DOHH2 (cell line): ENCODE results near the gene GDPD2.
A peak's percentile ranks its signal among the peaks of the same experiment; 100 is the strongest.

Source experiments
- H3F3A ChIP-seq: fragments of 200-600 bp; sonication (generic), shearing (Covaris generic); 2 replicates; pipeline ENCODE4 v1.6.0; 2016; ENCODE audit warnings: antibody characterized with exemption, mild to moderate bottlenecking; ENCODE audit not compliant: control insufficient read depth, insufficient read depth
- H3K27ac ChIP-seq: fragments of 200-600 bp; sonication (generic); 2 replicates; pipeline ENCODE4 v1.5.1; 2014; ENCODE audit warnings: low read depth, mild to moderate bottlenecking, low read length, moderate library complexity
- H3K27me3 ChIP-seq: fragments of 200-600 bp; sonication (generic); 2 replicates; pipeline ENCODE4 v1.6.1; 2014; ENCODE audit warnings: mild to moderate bottlenecking, low read length, mixed read lengths; ENCODE audit not compliant: control insufficient read depth
- H3K36me3 ChIP-seq: fragments of 200-600 bp; sonication (generic); 2 replicates; pipeline ENCODE4 v1.6.1; 2014; ENCODE audit warnings: mild to moderate bottlenecking, low read length, moderate library complexity, mixed read lengths; ENCODE audit not compliant: control insufficient read depth
- H3K4me1 ChIP-seq: fragments of 200-600 bp; sonication (generic); 2 replicates; pipeline ENCODE4 v1.6.1; 2014; ENCODE audit warnings: mild to moderate bottlenecking, low read length, mixed read lengths; ENCODE audit not compliant: control insufficient read depth
- H3K4me2 ChIP-seq: fragments of 200-600 bp; sonication (generic); 2 replicates; pipeline ENCODE4 v1.6.0; 2014; ENCODE audit warnings: mild to moderate bottlenecking, low read length, moderate library complexity
- H3K4me3 ChIP-seq: fragments of 200-600 bp; sonication (generic); 2 replicates; pipeline ENCODE4 v1.5.1; 2014; ENCODE audit warnings: mild to moderate bottlenecking, low read length, mixed read lengths
- H3K79me2 ChIP-seq: fragments of 200-600 bp; sonication (generic); 2 replicates; pipeline ENCODE4 v1.6.1; 2014; ENCODE audit warnings: mild to moderate bottlenecking, low read length, mixed read lengths; ENCODE audit not compliant: control insufficient read depth
- H3K9me2 ChIP-seq: fragments of 200-600 bp; sonication (generic); replicated peaks from 2 replicates; pipeline ENCODE4 v1.6.1; 2014; ENCODE audit warnings: mild to moderate bottlenecking, low read length, mixed read lengths; ENCODE audit not compliant: control insufficient read depth
- H3K9me3 ChIP-seq: fragments of 200-600 bp; sonication (generic); 2 replicates; pipeline ENCODE4 v1.6.1; 2014; ENCODE audit warnings: antibody characterized with exemption, low read length, mixed read lengths; ENCODE audit not compliant: control insufficient read depth, insufficient read depth
- H4K20me1 ChIP-seq: fragments of 200-600 bp; sonication (generic); 2 replicates; pipeline ENCODE4 v1.6.0; 2014; ENCODE audit warnings: low read depth, mild to moderate bottlenecking, antibody characterized with exemption, low read length, moderate library complexity; ENCODE audit not compliant: control insufficient read depth, insufficient read depth
- EZH2phosphoT487 ChIP-seq: fragments of 200-600 bp; sonication (generic); IDR thresholded peaks from 2 replicates; pipeline ENCODE4 v1.6.1; 2017; ENCODE audit warnings: borderline replicate concordance, mild to moderate bottlenecking, antibody characterized with exemption, low read length, moderate library complexity, mixed read lengths
- TF ChIP-seq, protein P1 (sequence below): fragments of 200-600 bp; sonication (generic); IDR thresholded peaks from one replicate; pipeline ENCODE4 v1.5.1; 2014; ENCODE audit warnings: antibody characterized with exemption, mild to moderate bottlenecking, low read depth, low read length; ENCODE audit not compliant: poor library complexity, severe bottlenecking

The GDPD2 gene

DNA sequence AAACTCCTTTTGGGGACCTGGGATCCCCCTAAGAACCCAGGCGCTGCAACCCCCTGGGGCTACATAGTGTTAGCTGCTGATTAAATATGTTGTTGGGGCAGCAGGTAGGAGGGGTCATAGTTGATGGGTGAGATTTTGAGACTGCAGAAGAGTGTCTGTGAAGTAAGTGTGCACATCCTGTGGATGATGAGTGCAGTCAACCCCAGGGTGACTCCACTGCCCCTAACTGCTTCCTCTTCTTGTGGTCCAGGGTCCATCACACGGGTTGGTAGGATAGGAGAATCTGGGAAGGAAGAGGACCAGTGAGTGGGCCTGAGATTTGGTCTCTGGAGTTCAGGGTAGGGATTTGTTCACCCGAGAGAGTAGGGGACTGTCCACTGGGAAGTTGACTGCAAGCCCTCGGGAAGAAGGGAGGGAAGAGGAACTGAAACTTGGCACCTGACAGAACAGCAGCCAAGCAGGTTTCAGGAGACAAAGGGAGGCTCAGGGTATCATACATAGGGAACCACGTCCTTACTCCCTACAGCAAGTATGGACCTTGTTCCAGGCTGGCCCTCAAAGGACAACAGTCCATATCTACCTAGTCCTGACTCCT is 30.0 kb downstream of the GDPD2 start:
- Histone ChIP-seq H3K9me2 (no peaks in the 10 kb centered on the region), H3K36me3 (peaks cover 6% of the 10 kb centered on the region; the same call in 1 of the 2 replicates), H3K4me1 (peaks cover 45% of the 10 kb centered on the region), H3F3A (0 out of 2 replicates have a peak, but pooled peaks cover 9% of the 10 kb centered on the region), H3K27ac (peak overlapping the region; percentile 45; the same call in 1 of the 2 replicates), H3K79me2 (peaks cover 21% of the 10 kb centered on the region), H4K20me1 (no peaks in the 10 kb centered on the region), H3K4me2 (peak overlapping the region; percentile 90), H3K27me3 (no peaks in the 10 kb centered on the region), H3K4me3 (peak overlapping the region; percentile 76), H3K9me3 (no peaks in the 10 kb centered on the region)
- TF ChIP-seq, protein P1, sequence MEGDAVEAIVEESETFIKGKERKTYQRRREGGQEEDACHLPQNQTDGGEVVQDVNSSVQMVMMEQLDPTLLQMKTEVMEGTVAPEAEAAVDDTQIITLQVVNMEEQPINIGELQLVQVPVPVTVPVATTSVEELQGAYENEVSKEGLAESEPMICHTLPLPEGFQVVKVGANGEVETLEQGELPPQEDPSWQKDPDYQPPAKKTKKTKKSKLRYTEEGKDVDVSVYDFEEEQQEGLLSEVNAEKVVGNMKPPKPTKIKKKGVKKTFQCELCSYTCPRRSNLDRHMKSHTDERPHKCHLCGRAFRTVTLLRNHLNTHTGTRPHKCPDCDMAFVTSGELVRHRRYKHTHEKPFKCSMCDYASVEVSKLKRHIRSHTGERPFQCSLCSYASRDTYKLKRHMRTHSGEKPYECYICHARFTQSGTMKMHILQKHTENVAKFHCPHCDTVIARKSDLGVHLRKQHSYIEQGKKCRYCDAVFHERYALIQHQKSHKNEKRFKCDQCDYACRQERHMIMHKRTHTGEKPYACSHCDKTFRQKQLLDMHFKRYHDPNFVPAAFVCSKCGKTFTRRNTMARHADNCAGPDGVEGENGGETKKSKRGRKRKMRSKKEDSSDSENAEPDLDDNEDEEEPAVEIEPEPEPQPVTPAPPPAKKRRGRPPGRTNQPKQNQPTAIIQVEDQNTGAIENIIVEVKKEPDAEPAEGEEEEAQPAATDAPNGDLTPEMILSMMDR = no peak
- TF ChIP-seq EZH2phosphoT487 = no peak

DNA sequence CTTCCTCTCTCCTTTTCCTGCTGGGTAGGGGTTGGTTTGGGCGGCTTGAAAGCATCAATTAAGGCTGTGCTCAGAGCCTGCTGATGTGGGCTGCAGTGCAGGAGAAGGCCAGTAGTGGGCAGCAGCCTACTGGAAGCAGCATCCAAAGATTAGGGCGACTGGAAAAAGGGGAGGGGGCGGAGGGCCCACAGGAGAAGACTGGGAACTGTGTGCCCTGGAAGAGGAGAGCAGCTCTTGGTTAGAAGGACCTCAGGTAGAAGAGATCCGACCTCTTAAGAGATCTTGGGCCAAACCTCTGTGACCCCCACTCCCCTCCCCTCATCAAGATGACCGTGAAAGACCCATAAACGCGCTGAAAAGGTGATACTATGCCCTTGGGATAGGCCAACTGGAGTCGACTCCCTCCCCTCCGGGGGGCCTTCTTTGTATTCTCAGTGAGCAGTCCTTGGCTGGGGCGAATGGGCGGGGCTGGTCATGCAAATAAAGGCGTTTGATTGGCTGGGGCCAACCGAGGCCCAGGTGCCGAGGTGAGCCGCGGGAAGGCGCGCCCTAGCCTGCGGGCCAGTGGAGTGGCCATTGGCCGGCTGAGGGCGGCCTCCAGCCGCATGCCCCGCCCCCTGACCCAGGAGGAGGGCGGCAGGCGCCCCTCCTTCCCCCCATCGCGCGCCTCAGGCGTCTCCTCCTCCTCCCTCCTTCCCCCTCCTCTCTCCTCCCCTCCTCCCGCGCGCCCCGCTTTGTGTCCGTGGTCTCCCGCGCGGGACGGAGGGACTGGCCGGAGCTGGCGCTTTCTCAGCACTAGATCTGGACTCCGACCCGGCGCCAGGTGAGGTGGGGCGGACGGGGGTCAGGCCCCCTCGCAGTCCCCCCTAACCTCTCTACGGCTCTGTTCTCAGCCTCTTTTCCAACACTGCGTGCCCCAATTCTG is 31.6 kb downstream of the GDPD2 start:
- Histone ChIP-seq H3K79me2 (peaks cover 21% of the 10 kb centered on the region), H4K20me1 (no peaks in the 10 kb centered on the region), H3K36me3 (peaks cover 6% of the 10 kb centered on the region; the same call in 1 of the 2 replicates), H3K4me2 (peak overlapping the region; percentile 90), H3K9me2 (no peaks in the 10 kb centered on the region), H3K4me1 (peaks cover 45% of the 10 kb centered on the region), H3K9me3 (no peaks in the 10 kb centered on the region), H3K27me3 (no peaks in the 10 kb centered on the region), H3K4me3 (peak overlapping the region; percentile 83), H3K27ac (peak overlapping the region; percentile 68), H3F3A (0 out of 2 replicates have a peak, but pooled peaks cover 9% of the 10 kb centered on the region)
- TF ChIP-seq, protein P1 = peak; percentile 79
- no peak for TF ChIP-seq EZH2phosphoT487

DNA sequence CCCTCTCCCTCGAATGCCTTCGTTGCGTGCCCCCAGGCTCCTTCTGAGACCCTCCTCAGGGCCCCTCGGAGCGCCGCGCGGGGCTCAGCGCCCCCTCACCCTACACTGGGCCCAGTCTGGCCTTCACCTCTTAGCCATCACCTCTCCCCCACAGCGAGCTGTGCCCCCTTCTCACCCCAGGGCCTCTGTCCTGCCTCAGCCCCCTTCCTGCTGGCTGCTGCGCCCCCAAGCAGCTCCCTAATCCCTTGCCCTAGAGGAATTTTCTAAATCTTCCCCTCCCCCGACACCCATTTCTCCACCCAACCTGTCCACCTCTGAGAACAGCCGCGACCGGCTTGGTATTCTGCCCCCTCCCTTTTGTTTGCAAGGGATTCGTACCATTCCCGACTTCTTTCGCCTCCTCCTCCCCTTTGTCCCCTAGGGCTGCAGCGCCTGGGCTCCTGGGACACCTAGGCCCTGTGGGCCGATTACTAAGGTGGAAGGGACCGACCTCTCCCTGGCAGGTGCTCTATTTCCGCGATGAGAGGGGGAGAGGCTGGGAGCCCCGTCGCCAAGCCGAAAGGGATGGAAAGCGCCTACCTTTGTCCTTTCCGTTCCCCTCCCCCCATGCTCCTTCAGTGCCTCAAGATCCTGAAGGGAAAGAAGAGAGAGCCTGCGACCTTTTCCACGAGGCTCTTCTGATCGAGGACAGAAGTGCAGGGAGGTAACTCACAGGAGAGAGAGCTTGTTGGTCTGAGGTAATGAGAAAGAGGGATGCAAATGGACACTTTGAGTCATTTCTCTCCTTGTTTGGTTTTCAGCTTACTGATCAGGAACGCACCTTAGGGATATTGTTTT is 32.5 kb downstream of the GDPD2 start:
- H3K4me3 ChIP-seq = peak overlapping the region; percentile 83
- H3K4me2 ChIP-seq = peak overlapping the region; percentile 90
- H3K4me1 ChIP-seq = peaks cover 45% of the 10 kb centered on the region

More for the DNA sequence above, 32.5 kb downstream of the GDPD2 start:
- H3K36me3 ChIP-seq = peaks cover 6% of the 10 kb centered on the region; the same call in 1 of the 2 replicates
- peak overlapping the region; percentile 68 for H3K27ac ChIP-seq
- H3F3A ChIP-seq = 0 out of 2 replicates have a peak, but pooled peaks cover 9% of the 10 kb centered on the region
- no peaks in the 10 kb centered on the region for H3K27me3 ChIP-seq
- no peaks in the 10 kb centered on the region for H3K9me3 ChIP-seq
- H3K79me2 ChIP-seq = peaks cover 21% of the 10 kb centered on the region
- TF ChIP-seq EZH2phosphoT487 = no peak
- TF ChIP-seq, protein P1 = no peak
- no peaks in the 10 kb centered on the region for H4K20me1 ChIP-seq
- H3K9me2 ChIP-seq = no peaks in the 10 kb centered on the region
